Ishikawa (cell line): ENCODE data around the gene ZNF644.

Experiments used
- CEBPB ChIP-seq: IDR thresholded peaks from 2 replicates; pipeline ENCODE4 v1.6.1; 2012
- CREB1 ChIP-seq: IDR thresholded peaks from 2 replicates; pipeline ENCODE4 v1.6.1; 2012; ENCODE audit warnings: low read depth
- EGR1 ChIP-seq: IDR thresholded peaks from 2 replicates; pipeline ENCODE4 v1.6.1; 2012
- EP300 ChIP-seq: IDR thresholded peaks from 2 replicates; pipeline ENCODE4 v1.6.1; 2012; ENCODE audit warnings: borderline replicate concordance
- FOXM1 ChIP-seq: IDR thresholded peaks from 2 replicates; pipeline ENCODE4 v1.6.1; 2012; ENCODE audit warnings: low read depth, borderline replicate concordance
- MAX ChIP-seq: IDR thresholded peaks from 2 replicates; pipeline ENCODE4 v1.6.1; 2012
- NFIC ChIP-seq: IDR thresholded peaks from 2 replicates; pipeline ENCODE4 v1.6.1; 2012
- RAD21 ChIP-seq: IDR thresholded peaks from 2 replicates; pipeline ENCODE4 v1.6.1; 2012; ENCODE audit warnings: low read depth
- REST ChIP-seq: IDR thresholded peaks from 2 replicates; pipeline ENCODE4 v1.6.1; 2012; ENCODE audit warnings: low read depth, mild to moderate bottlenecking
- TAF1 ChIP-seq: IDR thresholded peaks from 2 replicates; pipeline ENCODE4 v1.6.1; 2012; ENCODE audit warnings: low read depth, mild to moderate bottlenecking
- TCF12 ChIP-seq: IDR thresholded peaks from 2 replicates; pipeline ENCODE4 v1.6.1; 2012; ENCODE audit warnings: low read depth
- TEAD4 ChIP-seq: IDR thresholded peaks from 2 replicates; pipeline ENCODE4 v1.6.1; 2012
- YY1 ChIP-seq: IDR thresholded peaks from 2 replicates; pipeline ENCODE4 v1.6.1; 2012; ENCODE audit warnings: low read depth

GRCh38 chr1:90919900-90920299 is 101.9 kb downstream of the ZNF644 start:
- no peak for TF ChIP-seq NFIC
- no peak for TF ChIP-seq EGR1
- TF ChIP-seq FOXM1, result no peak
- TF ChIP-seq TEAD4, result no peak
- TF ChIP-seq CEBPB, result no peak
- TF ChIP-seq MAX, result no peak
- no peak for TF ChIP-seq CREB1
- TF ChIP-seq REST, result no peak
- TF ChIP-seq EP300, result no peak
- TF ChIP-seq RAD21, result no peak
- TF ChIP-seq TCF12, result no peak
- no peak for TF ChIP-seq YY1
- no peak for TF ChIP-seq TAF1
